IMR-90 (cell line): ENCODE measurements around the gene C12orf75. TPM values are rescaled to one million over a fixed set of nuclear protein-coding genes. Genes with fewer than 3 reads are reported as not detected.

Experiments
- ATAC-seq: fragments of 200-7000 bp; cut with Tn5 transposase; 2 replicates; pipeline ENCODE4 v1.9.1; 2020; ENCODE audit warnings: low read depth, mild to moderate bottlenecking, moderate library complexity
- BruUV-seq: library from RNA; stranded (reverse); fragments of 400-500 nt; replicated peaks from 2 replicates; lab custom pipeline; 2021; lab: Mats Ljungman, UMichigan
- CTCF ChIA-PET: fragments of 300-600 bp; formaldehyde crosslinking; extraction: SDS; loops from one replicate; lab custom pipeline; 2021; ENCODE audit warnings: antibody characterized with exemption; lab: Yijun Ruan, JAX
- POLR2A ChIA-PET: fragments of 300-600 bp; sonication (Branson Sonifier 250); formaldehyde crosslinking; loops from one replicate; lab custom pipeline; 2022; ENCODE audit warnings: antibody characterized with exemption; ENCODE audit not compliant: unreplicated experiment; lab: Charles Lee
- DNase-seq: peaks from one replicate; pipeline ENCODE4 v3.0.0; 2013
- H2AFZ ChIP-seq: replicated peaks from 2 replicates; pipeline ENCODE3; 2013; ENCODE audit warnings: low read length, mild to moderate bottlenecking; ENCODE audit not compliant: poor library complexity
- H2AK5ac ChIP-seq: 2 replicates; pipeline ENCODE4 v1.6.1; 2013; ENCODE audit warnings: low read depth, low read length, inconsistent platforms
- H2AK9ac ChIP-seq: replicated peaks from 2 replicates; pipeline ENCODE3; 2013; ENCODE audit warnings: mild to moderate bottlenecking, low read depth, low read length, moderate library complexity; ENCODE audit not compliant: poor library complexity
- H2BK120ac ChIP-seq: 2 replicates; pipeline ENCODE4 v1.6.1; 2013; ENCODE audit warnings: low read depth, low read length, inconsistent platforms
- H2BK15ac ChIP-seq: 3 replicates; pipeline ENCODE4 v1.6.1; 2013; ENCODE audit warnings: low read depth, low read length, inconsistent platforms
- H2BK20ac ChIP-seq: 2 replicates; pipeline ENCODE4 v1.6.1; 2013; ENCODE audit warnings: low read depth, mild to moderate bottlenecking, inconsistent platforms, low read length, moderate library complexity
- H2BK5ac ChIP-seq: 2 replicates; pipeline ENCODE4 v1.6.1; 2013; ENCODE audit warnings: mild to moderate bottlenecking, low read depth, low read length, inconsistent platforms; ENCODE audit not compliant: poor library complexity, severe bottlenecking
- H3K14ac ChIP-seq: replicated peaks from 2 replicates; pipeline ENCODE4 v1.6.1; 2013; ENCODE audit warnings: low read depth, low read length, inconsistent platforms
- H3K18ac ChIP-seq: 2 replicates; pipeline ENCODE4 v1.6.1; 2013; ENCODE audit warnings: low read depth, low read length, control low read depth
- H3K23ac ChIP-seq: 2 replicates; pipeline ENCODE4 v1.6.1; 2013; ENCODE audit warnings: low read depth, low read length, inconsistent platforms
- H3K27ac ChIP-seq: 2 replicates; pipeline ENCODE4 v1.5.1; 2013; ENCODE audit warnings: mild to moderate bottlenecking, control low read depth, low read length; ENCODE audit not compliant: insufficient read depth
- H3K27me3 ChIP-seq: 2 replicates; pipeline ENCODE4 v1.6.1; 2013; ENCODE audit warnings: low read length; ENCODE audit not compliant: control insufficient read depth, insufficient read depth
- H3K36me3 ChIP-seq: 2 replicates; pipeline ENCODE4 v1.6.1; 2013; ENCODE audit warnings: low read length, mixed read lengths; ENCODE audit not compliant: control insufficient read depth, insufficient read depth
- H3K4ac ChIP-seq: 2 replicates; pipeline ENCODE4 v1.6.1; 2013; ENCODE audit warnings: low read depth, low read length, inconsistent platforms
- H3K4me1 ChIP-seq: 2 replicates; pipeline ENCODE4 v1.6.1; 2013; ENCODE audit warnings: low read length, mixed read lengths; ENCODE audit not compliant: control insufficient read depth, insufficient read depth
- H3K4me2 ChIP-seq: 2 replicates; pipeline ENCODE4 v1.6.1; 2013; ENCODE audit warnings: low read depth, mild to moderate bottlenecking, control low read depth, low read length, moderate library complexity
- H3K4me3 ChIP-seq: 2 replicates; pipeline ENCODE4 v1.5.1; 2013; ENCODE audit warnings: low read depth, mild to moderate bottlenecking, control low read depth, low read length, moderate library complexity; ENCODE audit not compliant: insufficient read depth
- H3K56ac ChIP-seq: 2 replicates; pipeline ENCODE4 v1.6.1; 2013; ENCODE audit warnings: low read length, inconsistent platforms; ENCODE audit not compliant: insufficient read depth; ENCODE audit errors: extremely low read depth
- H3K79me1 ChIP-seq, 2 experiments: 2 replicates each; pipeline ENCODE4 v1.6.1; 2013; ENCODE audit warnings: low read length in 2 of 2, inconsistent platforms in 1 of 2, low read depth in 1 of 2
- H3K9ac ChIP-seq: 2 replicates; pipeline ENCODE4 v1.6.1; 2013; ENCODE audit warnings: low read depth, low read length, control low read depth
- H3K9me1 ChIP-seq: 2 replicates; pipeline ENCODE4 v1.6.1; 2013; ENCODE audit warnings: low read length, inconsistent platforms; ENCODE audit not compliant: insufficient read depth
- H3K9me3 ChIP-seq: 2 replicates; pipeline ENCODE4 v1.6.1; 2013; ENCODE audit warnings: low read length; ENCODE audit not compliant: control insufficient read depth, insufficient read depth
- H4K20me1 ChIP-seq: 2 replicates; pipeline ENCODE4 v1.6.1; 2013; ENCODE audit warnings: low read length, inconsistent platforms; ENCODE audit not compliant: insufficient read depth
- H4K5ac ChIP-seq: 2 replicates; pipeline ENCODE4 v1.6.1; 2013; ENCODE audit warnings: mild to moderate bottlenecking, low read depth, low read length, control low read depth
- H4K8ac ChIP-seq, 2 experiments: 2 replicates each; pipeline ENCODE4 v1.6.1; 2013; ENCODE audit warnings: low read depth in 2 of 2, low read length in 2 of 2, control low read depth in 1 of 2, inconsistent platforms in 1 of 2
- H4K91ac ChIP-seq: 2 replicates; pipeline ENCODE4 v1.6.1; 2013; ENCODE audit warnings: low read depth, low read length, inconsistent platforms; ENCODE audit not compliant: insufficient read depth
- BHLHE40 ChIP-seq: fragments of 150-350 bp; IDR thresholded peaks from 2 replicates; pipeline ENCODE4 v1.6.1; 2016; ENCODE audit warnings: mild to moderate bottlenecking, low read depth, low read length
- CEBPB ChIP-seq: IDR thresholded peaks from 2 replicates; pipeline ENCODE4 v1.6.1; 2012; ENCODE audit warnings: low read depth, low read length, improper control_type of control experiment
- CHD1 ChIP-seq: IDR thresholded peaks from 2 replicates; pipeline ENCODE4 v1.6.1; 2012; ENCODE audit warnings: low read depth, low read length, improper control_type of control experiment
- CTCF ChIP-seq: conservative IDR thresholded peaks from 2 replicates; pipeline ENCODE4 v1.5.1; 2012; ENCODE audit warnings: mild to moderate bottlenecking, low read depth, low read length, improper control_type of control experiment
- MAFK ChIP-seq: IDR thresholded peaks from 2 replicates; pipeline ENCODE4 v1.6.1; 2012; ENCODE audit warnings: low read depth, low read length, improper control_type of control experiment
- RAD21 ChIP-seq: IDR thresholded peaks from 2 replicates; pipeline ENCODE4 v1.6.1; 2012; ENCODE audit warnings: low read length, improper control_type of control experiment
- SMC3 ChIP-seq: fragments of 150-350 bp; IDR thresholded peaks from 2 replicates; pipeline ENCODE4 v1.6.1; 2016; ENCODE audit warnings: low read depth, mild to moderate bottlenecking, antibody characterized with exemption, low read length, moderate library complexity
- WGBS, 2 experiments: methylation state at CpG; one replicate each; pipeline versions ENCODE4 v1.1.5 to v1.1.7; 2013; ENCODE audit warnings: missing lambda C conversion rate in 2 of 2; ENCODE audit not compliant: insufficient read length in 1 of 2; ENCODE audit errors: extremely low coverage in 2 of 2; 5-methylcytosine and 5-hydroxymethylcytosine counted together
- dilution Hi-C: fragments of 300-500 bp; cut with HindIII; formaldehyde crosslinking; loops from one replicate; pipeline ENCODE4 v1.14.3; 2018; ENCODE audit warnings: low sequenced_read_pairs; ENCODE audit not compliant: unreplicated experiment
- in situ Hi-C: fragments of 300-500 bp; cut with MboI; formaldehyde crosslinking; loops from 3 replicates; pipeline ENCODE4 v1.14.3; 2019; ENCODE audit warnings: low sequenced_read_pairs, inconsistent platforms, mixed read lengths
- intact Hi-C: fragments of 100-400 bp; cut with micrococcal nuclease; formaldehyde crosslinking; loops from 2 replicates; pipeline ENCODE4 v1.10.0; 2022
- polyA plus RNA-seq, 3 experiments: library from polyadenylated mRNA; depleted of rRNA; stranded (reverse); fragments of >200 nt; gene quantifications; 2 replicates each; pipeline ENCODE4 v1.2.3, GENCODE V29; 2012; ENCODE audit warnings: low replicate concordance in 1 of 3
- total RNA-seq: library from RNA; depleted of rRNA; stranded (reverse); fragments of >200 nt; gene quantifications from 2 replicates; pipeline ENCODE4 v1.2.3, GENCODE V29; 2012

Gene C12orf75
- total and polyA plus RNA-seq, 2 of the 4 experiments (the other 2 are of a cell fraction): 145 to 278 TPM

- Histone ChIP-seq H4K20me1 (no peaks in the 10 kb centered on the region), H2AK9ac (peak overlapping the region; percentile 67), H2BK5ac (no peak overlapping the region), H3K9me1 (peaks cover 36% of the 10 kb centered on the region), H3K4me1 (peaks cover 5% of the 10 kb centered on the region), H3K18ac (no peak overlapping the region), H3K14ac (no peak overlapping the region), H3K4me2 (no peak overlapping the region), H2AK5ac (peak overlapping the region; percentile 18; the same call in 1 of the 2 replicates), H3K27me3 (no peaks in the 10 kb centered on the region), H2AFZ (no peak overlapping the region), H3K4ac (no peak overlapping the region), H3K36me3 (peaks cover 5% of the 10 kb centered on the region), H3K56ac (no peak overlapping the region), H4K5ac (no peak overlapping the region), H3K79me1 (peaks cover 0 to 61% of the 10 kb centered on the region in 2 experiments), H2BK120ac (no peak overlapping the region), H4K8ac (no peak overlapping the region), H3K9ac (no peak overlapping the region), H3K4me3 (no peak overlapping the region), H4K91ac (no peak overlapping the region), H2BK15ac (no peak overlapping the region), H3K27ac (no peak overlapping the region), H3K23ac (no peak overlapping the region; the same call in 1 of the 2 replicates), H3K9me3 (no peaks in the 10 kb centered on the region), H2BK20ac (no peak overlapping the region)
- no TSS peak for BruUV-seq
- no peak for DNase-seq
- CTCF ChIA-PET: no interaction called here
- in situ Hi-C loops (loop anchor here (25.0 kb wide), 1 partner anchor 167 kb away; no protein-coding TSS in a partner anchor), dilution Hi-C loops (no loop called here), intact Hi-C loops (no loop called here)
- ATAC-seq: no peak
- WGBS, 2 experiments: 88% methylated on average over 6 of the region's 7 CpGs; no CpG with 5 or more reads in 1 of the 2 experiments
- TF ChIP-seq CHD1: no peak
- TF ChIP-seq SMC3: peak; percentile 26; the same call in 1 of the 2 replicates
- peak; percentile 37 for TF ChIP-seq RAD21
- TF ChIP-seq BHLHE40: no peak
- TF ChIP-seq CEBPB: no peak
- TF ChIP-seq MAFK: no peak
- peak; percentile 35 for TF ChIP-seq CTCF
- POLR2A ChIA-PET: no interaction called here
These were observed 48.4 kb downstream of the C12orf75 start for GRCh38 chr12:105378911-105379310.
